Endodermal cell (in vitro differentiated cells): Measurements from ENCODE around the gene STAB1. TPM values are rescaled to one million over a fixed set of nuclear protein-coding genes. Genes with fewer than 3 reads are reported as not detected.

Source experiments
- DNase-seq: peaks from one replicate; pipeline ENCODE4 v3.0.0-alpha.2; 2017
- H3K27ac ChIP-seq: 2 replicates; pipeline ENCODE4 v1.5.1; 2013; ENCODE audit warnings: mild to moderate bottlenecking, low read depth, low read length, moderate library complexity
- H3K27me3 ChIP-seq: 2 replicates; pipeline ENCODE4 v1.6.1; 2013; ENCODE audit warnings: mild to moderate bottlenecking, low read length, moderate library complexity; ENCODE audit not compliant: insufficient read depth, control insufficient read depth, poor library complexity, severe bottlenecking
- H3K36me3 ChIP-seq: 2 replicates; pipeline ENCODE4 v1.7.0; 2013; ENCODE audit warnings: mild to moderate bottlenecking, low read length, moderate library complexity; ENCODE audit not compliant: control insufficient read depth, insufficient read depth
- H3K4me1 ChIP-seq: one replicate; pipeline ENCODE4 v1.7.0; 2013; ENCODE audit warnings: low read length; ENCODE audit not compliant: control insufficient read depth, insufficient read depth
- H3K4me3 ChIP-seq: 2 replicates; pipeline ENCODE4 v1.5.1; 2013; ENCODE audit warnings: mild to moderate bottlenecking, low read length, moderate library complexity
- H3K9ac ChIP-seq: 2 replicates; pipeline ENCODE4 v1.6.1; 2013; ENCODE audit warnings: mild to moderate bottlenecking, low read length, moderate library complexity; ENCODE audit not compliant: poor library complexity, severe bottlenecking; ENCODE audit errors: extremely low read depth
- H3K9me3 ChIP-seq: 2 replicates; pipeline ENCODE4 v1.6.1; 2013; ENCODE audit warnings: mild to moderate bottlenecking, low read length, moderate library complexity; ENCODE audit not compliant: control insufficient read depth
- H3K27ac Mint-ChIP-seq: 2 replicates; pipeline ENCODE4 v1.8.0; 2020; ENCODE audit warnings: mixed read lengths
- H3K27me3 Mint-ChIP-seq: 2 replicates; pipeline ENCODE4 v1.8.0; 2021; ENCODE audit warnings: mild to moderate bottlenecking, mixed read lengths; ENCODE audit not compliant: insufficient read depth
- H3K36me3 Mint-ChIP-seq: 2 replicates; pipeline ENCODE4 v1.8.0; 2020; ENCODE audit warnings: low read depth, mixed read lengths
- H3K4me1 Mint-ChIP-seq: 2 replicates; pipeline ENCODE4 v1.8.0; 2020; ENCODE audit warnings: mixed read lengths
- H3K4me3 Mint-ChIP-seq: 2 replicates; pipeline ENCODE4 v1.8.0; 2020; ENCODE audit warnings: mild to moderate bottlenecking, moderate library complexity, mixed read lengths
- H3K9me3 Mint-ChIP-seq: 2 replicates; pipeline ENCODE4 v1.8.0; 2020; ENCODE audit warnings: mild to moderate bottlenecking, mixed read lengths
- CTCF ChIP-seq: fragments of 200-600 bp; sonication (generic); conservative IDR thresholded peaks from 2 replicates; pipeline ENCODE4 v1.5.0; 2021; ENCODE audit warnings: antibody characterized with exemption, mild to moderate bottlenecking
- WGBS, 2 experiments: methylation state at CpG; one replicate each; pipeline versions ENCODE4 v1.1.5 to v1.1.7; 2013; ENCODE audit warnings: missing lambda C conversion rate in 2 of 2, mixed read lengths in 1 of 2; ENCODE audit not compliant: insufficient coverage in 1 of 2, insufficient read length in 1 of 2; 5-methylcytosine and 5-hydroxymethylcytosine counted together
- total RNA-seq, 2 donors: library from RNA; stranded (reverse); fragmentation: NEBNext Ultra II Directional in 1 of 2; extraction: Animal tissue kit (Norgen Biotek cat#: 25700) in 1 of 2; gene quantifications; 2 replicates in 1 of 2; 3 replicates in 1 of 2; pipeline ENCODE4 v1.2.1, GENCODE V29; 2021

STAB1 gene
- total RNA-seq, 2 donors from 2014 or later = 0.24 to 0.55 TPM

GRCh38 chr3:52517796-52518722 is 22.9 kb downstream of the STAB1 start:
- no peaks in the 10 kb centered on the region for H3K4me1 ChIP-seq
- no peak overlapping the region for H3K9ac ChIP-seq
- no peak for DNase-seq
- H3K27ac Mint-ChIP-seq = no peak overlapping the region
- no peak overlapping the region for H3K4me3 ChIP-seq
- no peak overlapping the region for H3K27ac ChIP-seq
- H3K4me3 Mint-ChIP-seq = peak overlapping the region; percentile 33
- WGBS, 2 experiments = 89 to 92% methylated on average over 12 to 25 of the region's 25 CpGs
- H3K36me3 Mint-ChIP-seq = no peaks in the 10 kb centered on the region
- TF ChIP-seq CTCF = no peak
- H3K9me3 Mint-ChIP-seq = no peaks in the 10 kb centered on the region
- H3K36me3 ChIP-seq = no peaks in the 10 kb centered on the region
- no peaks in the 10 kb centered on the region for H3K4me1 Mint-ChIP-seq
- H3K9me3 ChIP-seq = no peaks in the 10 kb centered on the region
- H3K27me3 ChIP-seq = no peaks in the 10 kb centered on the region
- peaks cover 8% of the 10 kb centered on the region for H3K27me3 Mint-ChIP-seq

GRCh38 chr3:52518723-52519444 is 23.7 kb downstream of the STAB1 start:
- H3K4me3 ChIP-seq = no peak overlapping the region
- Mint-ChIP-seq H3K27me3 (peaks cover 8% of the 10 kb centered on the region), H3K4me3 (peak overlapping the region; percentile 46)

More at GRCh38 chr3:52518723-52519444, 23.7 kb downstream of the STAB1 start:
- Mint-ChIP-seq H3K27ac (no peak overlapping the region), H3K36me3 (peaks cover 2% of the 10 kb centered on the region), H3K4me1 (no peaks in the 10 kb centered on the region), H3K9me3 (no peaks in the 10 kb centered on the region)
- Histone ChIP-seq H3K4me1 (no peaks in the 10 kb centered on the region), H3K9ac (no peak overlapping the region), H3K27ac (no peak overlapping the region), H3K36me3 (no peaks in the 10 kb centered on the region), H3K9me3 (no peaks in the 10 kb centered on the region), H3K27me3 (no peaks in the 10 kb centered on the region)
- 64 to 74% methylated on average over 28 to 50 of the region's 50 CpGs for WGBS, 2 experiments
- TF ChIP-seq CTCF = no peak
- peak; percentile 90 for DNase-seq
